Adrenal gland (tissue), 12 donors: ENCODE measurements around the gene CCDC78. TPM values are rescaled to one million over a fixed set of nuclear protein-coding genes. Genes with fewer than 3 reads are reported as not detected.

ENCODE experiments used
- DNase-seq, 7 donors: peaks; one replicate each; pipeline ENCODE4 v3.0.0-alpha.2; 2019 to 2020
- H3K27ac ChIP-seq, 5 donors: fragments of 200-600 bp; sonication (generic) in 4 of 5; 1 replicate in 3 of 5; 2 replicates in 2 of 5; pipeline versions ENCODE4 v1.5.1 to v1.8.0; 2016 to 2020; ENCODE audit warnings: mild to moderate bottlenecking in 1 of 5
- H3K27me3 ChIP-seq: fragments of 200-600 bp; 2 replicates; pipeline ENCODE4 v1.8.0; 2021
- H3K36me3 ChIP-seq, 2 donors: fragments of 200-600 bp; replicated peaks in 1 of 2; 1 replicate in 1 of 2; 2 replicates in 1 of 2; pipeline versions ENCODE4 v1.5.1 to v1.8.0; 2018 to 2022
- H3K4me1 ChIP-seq, 2 donors: fragments of 200-600 bp; replicated peaks in 1 of 2; 1 replicate in 1 of 2; 2 replicates in 1 of 2; pipeline versions ENCODE4 v1.5.1 to v1.8.0; 2018 to 2021
- H3K4me3 ChIP-seq, 4 donors: fragments of 200-600 bp; sonication (generic) in 3 of 4; one replicate each; pipeline ENCODE4 v1.5.1; 2016 to 2018
- H3K9me3 ChIP-seq, 3 donors: fragments of 200-600 bp; sonication (generic) in 1 of 3; replicated peaks in 1 of 3; 1 replicate in 2 of 3; 2 replicates in 1 of 3; pipeline versions ENCODE4 v1.5.1 to v1.8.0; 2016 to 2021
- CTCF ChIP-seq, 6 experiments: fragments of 450-650 bp in 4 of 6; fragments of 200-600 bp in 2 of 6; sonication (generic) in 1 of 6; IDR thresholded peaks; 1 replicate in 5 of 6; 2 replicates in 1 of 6; pipeline versions ENCODE4 v1.5.1 to v1.8.0; 2016 to 2021; ENCODE audit warnings: antibody characterized with exemption in 6 of 6, mild to moderate bottlenecking in 2 of 6, moderate library complexity in 1 of 6
- POLR2A ChIP-seq, 2 donors: fragments of 450-650 bp; IDR thresholded peaks; one replicate each; pipeline ENCODE4 v1.6.1; 2017; ENCODE audit warnings: antibody characterized with exemption in 2 of 2, mild to moderate bottlenecking in 2 of 2, moderate library complexity in 1 of 2
- WGBS, 4 donors: extraction: QIAGEN DNeasy Blood & Tissue Kit in 2 of 4; methylation state at CpG; one replicate each; pipeline versions ENCODE4 v1.1.5 to v1.1.7; 2013 to 2017; 5-methylcytosine and 5-hydroxymethylcytosine counted together
- intact Hi-C, 2 donors: fragments of 100-400 bp; cut with DNase I; formaldehyde crosslinking; loops; one replicate each; pipeline versions ENCODE4 v1.14.1 to v1.15.0; 2022 to 2023
- polyA plus RNA-seq, 3 donors: library from polyadenylated mRNA; stranded (reverse); fragments of 200-250 nt in 2 of 3; fragments of 350-450 nt in 1 of 3; fragmentation: Illumina TruSeq in 1 of 3; extraction: RNeasy Lipid Tissue Mini Kit (QIAGEN cat#74804) in 1 of 3; gene quantifications; one replicate each; pipeline ENCODE4 v1.2.3, GENCODE V29; 2013 to 2014
- total RNA-seq, 9 donors: library from RNA; depleted of rRNA in 4 of 9; stranded (reverse); fragments of >200 nt in 4 of 9; fragments of 120-200 nt in 1 of 9; fragmentation: NEBNext Ultra II Directional in 1 of 9; extraction: Animal tissue kit (Norgen Biotek cat#: 25700) in 1 of 9; gene quantifications; one replicate each; pipeline versions ENCODE4 v1.1.0 to v1.2.4, GENCODE V29; 2013 to 2023
- donor health status: healthy with polysubstance abuse.
- donor health status: Bipolar disorder and iron deficiency.
- donor health status: DM: yes; HTN: yes; CAD: no.
- donor health status: DM: no; HTN: no; CAD: no.
- donor health status: DM: no; HTN: no; CAD: no.
- donor health status: DM: yes; HTN: yes; CAD: no.

CCDC78 gene
- total and polyA plus RNA-seq, 12 donors: 0.17 to 49.9 (median 0.85) TPM; not detected in 2

DNA sequence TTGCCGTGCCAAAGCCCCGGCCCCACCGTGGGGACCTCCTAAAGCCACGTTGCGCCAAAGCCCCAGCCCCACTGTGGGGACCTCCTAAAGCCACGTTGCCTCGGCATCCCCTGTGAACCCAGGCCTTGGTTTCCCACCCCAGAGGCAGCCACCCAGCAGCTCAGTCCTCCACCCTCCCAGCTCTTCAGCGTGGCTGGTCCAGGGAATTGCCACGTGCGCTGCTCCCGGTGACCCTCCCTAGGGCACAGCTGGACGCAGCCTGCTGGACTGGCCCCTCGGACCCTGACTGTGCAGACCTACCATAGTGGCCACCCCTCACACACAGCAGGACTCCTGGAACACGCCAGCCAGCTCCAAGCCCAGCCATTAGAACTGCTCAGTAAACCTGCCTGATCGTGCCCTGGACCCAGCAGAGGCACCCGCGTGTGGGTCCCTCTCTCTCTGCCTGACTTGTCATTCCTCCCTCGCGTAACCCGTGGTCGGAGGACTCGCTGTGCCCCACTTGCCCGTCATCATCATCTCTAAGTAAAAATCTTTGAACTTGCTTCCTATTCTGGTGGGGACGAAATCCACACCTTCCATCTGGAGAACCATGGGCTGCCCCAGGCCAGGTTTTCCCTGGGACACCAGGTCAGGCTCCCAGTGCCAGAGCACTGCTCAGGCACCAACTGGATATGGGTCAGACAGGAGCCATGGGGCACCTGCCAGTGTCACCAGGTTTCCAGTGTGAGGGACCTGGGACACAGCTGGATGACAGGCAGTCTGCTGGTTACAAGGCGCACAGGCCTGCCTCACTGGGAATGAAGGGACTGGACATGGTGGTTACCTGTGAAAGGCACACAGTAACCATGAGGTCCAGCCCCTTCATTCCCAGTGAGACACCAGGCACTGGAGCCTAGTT, 9.0 kb upstream of the CCDC78 start:
- Histone ChIP-seq H3K27me3 (no peaks in the 10 kb centered on the region), H3K36me3 (peaks cover 0 to 56% of the 10 kb centered on the region in 2 donors), H3K4me1 (peaks cover 6% of the 10 kb centered on the region in 2 donors), H3K4me3 (no peak overlapping the region), H3K9me3 (no peaks in the 10 kb centered on the region), H3K27ac (no peak overlapping the region)
- 94 to 98% (median 95%) methylated on average over 14 to 25 of the region's 25 CpGs for WGBS, 4 donors
- DNase-seq: no peak
- intact Hi-C loops: no loop called here
- TF ChIP-seq CTCF (IDR thresholded peaks at IDR 0.05) (no peak), POLR2A (IDR thresholded peaks at IDR 0.05) (no peak)

DNA sequence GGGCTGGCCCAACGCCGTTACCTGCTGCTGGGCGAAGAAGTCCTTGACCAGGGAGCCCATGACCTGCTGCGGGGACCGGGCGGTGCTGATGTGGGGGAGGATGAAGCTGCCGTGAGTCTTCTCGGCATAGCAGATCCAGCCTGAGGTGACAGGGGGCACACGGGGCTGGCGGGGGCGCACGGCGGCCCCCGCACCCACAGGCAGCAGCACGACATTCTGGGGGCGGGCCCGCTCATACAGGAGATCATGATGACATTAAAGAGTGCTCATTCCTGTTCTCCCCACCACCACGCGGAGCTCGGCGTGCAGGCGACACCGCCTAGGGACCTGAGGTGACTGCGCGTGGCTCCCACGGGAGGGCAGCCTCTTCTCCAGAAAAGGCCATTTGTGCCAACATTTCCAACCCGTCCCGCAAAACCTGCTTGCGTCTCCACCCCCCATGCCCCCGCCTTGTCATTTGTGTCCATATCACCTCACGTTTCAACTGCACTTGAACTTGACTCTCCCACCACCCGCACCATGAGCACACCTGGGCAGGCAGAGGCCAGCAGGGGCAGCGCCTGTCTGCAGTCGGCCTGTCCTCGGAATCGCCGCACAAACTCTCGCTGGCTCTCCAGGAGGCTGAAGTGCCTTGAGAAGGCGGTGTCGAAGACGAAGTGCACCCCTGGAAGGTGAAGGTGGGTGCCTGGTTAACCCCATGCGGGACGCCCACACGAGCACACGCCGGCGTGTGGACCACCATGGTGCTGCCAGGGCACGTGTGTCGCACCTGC, 8.2 kb upstream of the CCDC78 start:
- no peak overlapping the region for H3K27ac ChIP-seq
- H3K27me3 ChIP-seq: no peaks in the 10 kb centered on the region
- no peaks in the 10 kb centered on the region for H3K4me1 ChIP-seq
- TF ChIP-seq CTCF (IDR thresholded peaks at IDR 0.05) (no peak), POLR2A (IDR thresholded peaks at IDR 0.05) (no peak)
- no peak for DNase-seq
- peaks cover 0 to 56% of the 10 kb centered on the region in 2 donors for H3K36me3 ChIP-seq
- no peaks in the 10 kb centered on the region for H3K9me3 ChIP-seq
- 91 to 94% (median 92%) methylated on average over 23 to 49 of the region's 49 CpGs for WGBS, 4 donors
- no peak overlapping the region for H3K4me3 ChIP-seq
- intact Hi-C loops: no loop called here

- no peak overlapping the region for H3K27ac ChIP-seq
- TF ChIP-seq POLR2A (IDR thresholded peaks at IDR 0.05): no peak
- TF ChIP-seq CTCF (IDR thresholded peaks at IDR 0.05): peak in 2 of 6 experiments; percentile 6 to 16
- 83 to 91% (median 87%) methylated on average over 18 to 34 of the region's 34 CpGs for WGBS, 4 donors
- no peaks in the 10 kb centered on the region for H3K27me3 ChIP-seq
- H3K4me1 ChIP-seq: peaks cover under 1 to 3% of the 10 kb centered on the region in 2 donors
- DNase-seq: peak in 1 of 7 donors; percentile 18
- H3K9me3 ChIP-seq: no peaks in the 10 kb centered on the region
- H3K36me3 ChIP-seq: peaks cover 0 to 56% of the 10 kb centered on the region in 2 donors
- no peak overlapping the region for H3K4me3 ChIP-seq
- intact Hi-C loops: no loop called here
Measured at GRCh38 chr16:733382-734207, 7.4 kb upstream of the CCDC78 start.
